Left renal pelvis (tissue), 4 donors: ENCODE measurements around the gene PFKFB3. TPM values are rescaled to one million over a fixed set of nuclear protein-coding genes. Genes with fewer than 3 reads are reported as not detected.

ENCODE experiments used
- DNase-seq, 4 donors: peaks; one replicate each; pipeline ENCODE4 v3.0.0-alpha.2; 2013; ENCODE audit warnings: low read depth in 4 of 4, low spot score in 3 of 4
- polyA plus RNA-seq, 4 donors: library from polyadenylated mRNA; unstranded; fragments of 120-200 nt; gene quantifications; one replicate each; pipeline ENCODE4 v1.2.1, GENCODE V29; 2013; ENCODE audit not compliant: insufficient read length in 4 of 4

The PFKFB3 gene
- polyA plus RNA-seq, 4 donors: 20.0 to 45.8 (median 33.6) TPM

- no peak for DNase-seq
These were observed 16.2 kb downstream of the PFKFB3 start for GRCh38 chr10:6218692-6219493.

GRCh38 chr10:6219494-6219836 lies 16.7 kb downstream of the PFKFB3 start:
- DNase-seq: no peak

GRCh38 chr10:6220418-6221191 lies 17.9 kb downstream of the PFKFB3 start:
- no peak for DNase-seq

- no peak for DNase-seq
These were observed 18.6 kb downstream of the PFKFB3 start for GRCh38 chr10:6221192-6221940.

- DNase-seq: no peak
These were observed 19.4 kb downstream of the PFKFB3 start for GRCh38 chr10:6221971-6222751.

GRCh38 chr10:6222755-6223154 lies 20.0 kb downstream of the PFKFB3 start:
- DNase-seq: no peak

- no peak for DNase-seq
These were observed 21.2 kb downstream of the PFKFB3 start for GRCh38 chr10:6223981-6224380.

GRCh38 chr10:6224781-6225180 lies 22.0 kb downstream of the PFKFB3 start:
- DNase-seq: no peak

- no peak for DNase-seq
These were observed 22.6 kb downstream of the PFKFB3 start for GRCh38 chr10:6225263-6225814.

- DNase-seq: no peak
These were observed 23.5 kb downstream of the PFKFB3 start for GRCh38 chr10:6226216-6226615.

GRCh38 chr10:6227346-6227745 lies 24.6 kb downstream of the PFKFB3 start:
- no peak for DNase-seq

GRCh38 chr10:6228010-6228511 lies 25.3 kb downstream of the PFKFB3 start:
- no peak for DNase-seq

- DNase-seq: no peak
These were observed 25.9 kb downstream of the PFKFB3 start for GRCh38 chr10:6228647-6229046.

GRCh38 chr10:6229290-6229689 lies 26.6 kb downstream of the PFKFB3 start:
- no peak for DNase-seq

GRCh38 chr10:6229746-6230145 lies 27.0 kb downstream of the PFKFB3 start:
- no peak for DNase-seq

GRCh38 chr10:6230315-6230714 lies 27.6 kb downstream of the PFKFB3 start:
- DNase-seq: no peak

- no peak for DNase-seq
These were observed 28.4 kb downstream of the PFKFB3 start for GRCh38 chr10:6231146-6231545.

- DNase-seq: no peak
These were observed 29.0 kb downstream of the PFKFB3 start for GRCh38 chr10:6231730-6232129.

- DNase-seq: no peak
These were observed 29.6 kb downstream of the PFKFB3 start for GRCh38 chr10:6232225-6232807.
